Frontal cortex (tissue), 4 donors: ENCODE results near the gene LRRTM4. TPM values are rescaled to one million over a fixed set of nuclear protein-coding genes. Genes with fewer than 3 reads are reported as not detected.
"Not testable (repeated sequence)": the region's sequence is repeated elsewhere in the genome, so short reads cannot be mapped to it uniquely, and the experiment has no call there.

Experiments used
- DNase-seq, 2 donors: peaks; one replicate each; pipeline ENCODE4 v3.0.0; 2012; ENCODE audit warnings: low spot score in 2 of 2
- FAIRE-seq: peaks from 2 replicates; lab custom pipeline; 2012; peaks lifted over from hg19 to GRCh38; lab: Jason Lieb, UNC
- total RNA-seq: library from RNA; depleted of rRNA; stranded (reverse); fragments of >200 nt; gene quantifications from one replicate; pipeline ENCODE4 v1.2.3, GENCODE V29; 2014
- donor health status: control.
- donor health status: control.
- donor health status: control.

Gene LRRTM4
- total RNA-seq, 1 donor from 2014 or later: 46.1 TPM

DNA sequence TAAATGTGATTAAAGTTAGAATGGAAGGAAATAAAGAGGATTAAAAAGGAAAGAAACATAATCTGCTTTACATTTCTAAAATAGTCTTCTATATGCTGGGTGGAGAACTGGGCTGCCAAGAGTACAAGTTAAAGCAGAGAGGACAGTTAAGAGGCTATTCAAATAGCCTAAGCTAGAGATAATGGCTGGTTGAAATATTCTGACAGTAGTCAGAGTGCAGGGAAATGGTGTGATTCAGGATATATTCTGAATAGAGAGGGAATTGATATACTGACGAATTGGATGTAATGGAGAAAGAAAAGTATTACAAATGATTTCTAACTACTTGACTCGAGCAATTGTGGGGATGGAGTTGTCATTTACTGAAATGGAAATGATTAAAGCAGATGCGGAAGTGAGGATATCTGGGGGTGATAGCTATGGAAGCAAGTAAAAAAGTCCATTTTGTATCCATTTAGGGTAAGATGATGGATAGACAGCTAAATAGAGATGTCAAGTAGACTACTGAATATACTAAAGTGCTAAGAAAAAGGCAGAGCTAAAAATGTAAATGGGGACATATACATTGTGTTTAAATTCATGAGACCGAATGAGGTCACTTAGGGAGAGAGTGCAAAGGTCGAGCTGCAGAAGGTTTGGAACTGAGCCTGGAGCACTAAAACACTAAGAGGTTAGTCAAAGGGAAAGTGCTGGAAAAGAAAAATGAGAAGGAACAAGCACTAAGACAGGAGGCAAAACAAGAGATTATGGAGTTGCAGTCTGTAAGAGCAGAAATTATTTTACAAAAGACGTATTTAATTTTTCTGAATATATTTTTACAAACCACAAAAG, 696.8 kb downstream of the LRRTM4 start:
- FAIRE-seq: no peak

DNA sequence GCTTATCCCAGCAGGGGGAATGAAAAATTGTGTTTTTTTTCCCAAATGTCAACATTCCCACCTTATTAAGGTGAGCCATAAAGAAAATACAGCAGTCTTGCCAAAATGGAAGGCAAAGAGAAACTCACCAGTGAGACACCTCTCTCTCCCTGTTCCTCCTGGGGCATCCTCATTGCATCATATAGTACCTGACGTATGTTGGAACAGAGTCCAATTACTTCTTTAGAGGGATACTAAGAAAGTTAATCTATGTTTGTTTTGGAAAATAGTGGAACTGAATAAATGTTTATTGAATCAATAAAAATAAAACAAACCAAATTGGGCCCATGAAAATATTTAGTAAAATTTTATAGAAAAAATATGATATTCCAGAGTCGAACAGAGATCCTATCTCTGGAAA, 700.4 kb downstream of the LRRTM4 start:
- FAIRE-seq (no peak), DNase-seq (no peak)

More for the DNA sequence above, 696.8 kb downstream of the LRRTM4 start:
- no peak for DNase-seq

DNA sequence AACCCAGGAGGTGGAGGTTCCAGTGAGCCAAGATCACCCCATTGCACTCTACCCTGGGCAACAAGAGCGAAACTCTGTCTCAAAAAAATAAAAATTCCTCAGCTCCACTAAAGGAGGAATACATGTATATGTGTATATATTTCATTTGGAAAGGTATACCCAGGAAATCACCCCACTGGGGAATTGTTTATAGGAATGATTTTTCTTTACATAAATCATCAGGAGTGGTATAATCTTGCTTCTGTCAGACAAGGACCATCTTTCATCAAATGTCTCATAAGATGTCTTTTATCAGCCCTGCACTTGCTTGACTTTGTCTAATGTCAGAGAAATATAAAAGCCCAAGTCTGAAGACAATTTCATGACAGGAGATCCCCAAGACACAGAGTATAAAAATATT, 709.1 kb downstream of the LRRTM4 start:
- no peak for DNase-seq
- no peak for FAIRE-seq

DNA sequence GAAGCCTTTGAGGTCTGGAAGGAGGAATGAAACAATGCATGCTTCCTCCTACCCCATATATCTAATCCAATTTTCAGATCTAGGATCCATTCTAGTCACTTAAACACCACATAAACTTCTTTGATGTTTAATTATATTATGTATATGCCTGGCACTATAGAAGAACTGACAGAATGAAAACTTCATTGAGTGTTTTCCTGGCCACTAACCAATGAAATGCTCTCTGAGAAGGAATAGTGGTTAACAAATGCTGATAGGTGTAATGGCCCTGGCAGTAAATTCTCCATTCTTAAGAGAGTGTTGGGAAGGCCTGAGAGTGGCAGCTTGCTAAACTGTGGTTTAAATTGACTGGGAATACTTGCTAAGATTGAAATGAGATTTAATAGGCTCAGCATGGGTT, 710.0 kb downstream of the LRRTM4 start:
- DNase-seq (no peak), FAIRE-seq (no peak)

DNA sequence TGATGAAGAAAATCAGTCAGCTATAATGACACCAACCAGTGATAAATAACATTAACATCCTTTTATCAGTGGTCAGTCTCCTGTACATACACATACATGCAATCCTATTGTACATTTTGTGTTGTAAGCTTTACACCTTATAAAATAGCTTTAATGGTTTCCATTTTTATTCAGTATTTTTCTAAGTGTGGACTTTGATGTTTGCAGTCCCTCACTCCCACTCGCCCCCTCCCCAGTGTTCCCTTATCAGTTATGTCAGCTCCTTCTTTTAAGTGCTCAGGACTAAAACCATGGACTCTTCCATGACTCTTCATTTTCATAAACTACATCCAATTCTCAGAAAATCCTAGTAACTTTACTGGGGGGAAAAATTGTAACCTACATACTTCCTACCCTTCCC, 713.0 kb downstream of the LRRTM4 start:
- DNase-seq (no peak), FAIRE-seq (no peak)

DNA sequence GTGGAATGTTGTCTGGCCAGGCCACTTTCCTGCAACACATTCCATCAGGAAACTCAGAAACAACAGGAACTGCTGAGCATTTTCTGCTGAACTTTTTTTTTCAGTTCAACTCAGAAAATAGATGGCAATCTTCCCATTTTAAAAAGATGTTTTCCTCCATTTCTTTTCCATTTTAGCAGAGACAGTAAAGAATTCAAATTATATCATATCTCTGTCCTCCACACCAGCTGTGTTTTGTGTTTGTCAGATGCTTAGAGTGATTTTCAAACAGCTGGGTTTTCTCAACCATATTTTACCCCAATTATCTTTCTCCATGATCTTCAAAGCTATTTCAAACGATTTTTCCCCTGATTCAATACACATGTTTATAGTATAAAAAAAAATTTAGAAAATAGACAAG, 713.4 kb downstream of the LRRTM4 start:
- DNase-seq (no peak), FAIRE-seq (no peak)

DNA sequence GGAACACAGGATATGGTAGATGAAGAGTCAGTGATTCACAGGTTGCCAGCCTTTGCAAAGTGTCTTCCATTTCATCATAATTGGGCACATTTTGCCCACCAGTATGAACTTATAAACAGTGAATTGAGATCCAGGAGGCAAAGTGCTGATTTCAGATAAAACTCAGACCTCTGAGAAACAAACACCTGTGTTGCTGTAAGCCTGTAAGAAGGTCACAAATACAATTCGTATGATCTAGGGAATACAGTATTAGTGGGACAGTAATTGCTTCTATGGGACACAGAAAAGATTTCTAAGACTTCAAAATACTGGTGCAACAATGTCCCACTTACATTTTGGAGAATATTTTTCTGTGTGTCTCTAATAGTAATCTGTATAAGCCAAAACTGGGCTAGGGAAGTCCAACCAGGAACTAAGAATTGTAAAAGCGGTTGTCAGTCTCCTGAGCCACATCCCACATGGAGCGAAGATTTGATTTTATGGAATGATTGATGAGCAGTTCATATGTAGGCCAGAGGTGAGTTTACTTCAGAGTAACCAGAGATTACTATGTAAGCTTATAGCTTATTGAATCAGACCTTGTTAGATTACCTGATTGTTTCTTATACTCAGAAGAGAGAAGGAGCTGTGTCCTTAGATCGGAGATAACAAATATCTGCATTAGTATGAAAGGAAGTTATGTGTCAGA, 728.4 kb downstream of the LRRTM4 start:
- DNase-seq (no peak), FAIRE-seq (no peak)

DNA sequence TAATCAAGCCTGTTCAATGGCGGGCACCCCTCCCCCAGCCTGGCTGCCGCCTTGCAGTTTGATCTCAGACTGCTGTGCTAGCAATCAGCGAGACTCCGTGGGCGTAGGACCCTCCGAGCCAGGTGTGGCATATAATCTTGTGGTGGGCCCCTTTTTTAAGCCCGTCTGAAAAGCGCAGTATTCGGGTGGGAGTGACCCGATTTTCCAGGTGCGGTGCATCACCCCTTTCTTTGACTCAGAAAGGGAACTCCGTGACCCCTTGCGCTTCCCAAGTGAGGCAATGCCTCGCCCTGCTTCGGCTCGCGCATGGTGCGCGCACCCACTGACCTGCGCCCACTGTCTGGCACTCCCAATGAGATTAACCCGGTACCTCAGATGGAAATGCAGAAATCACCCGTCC, 740.9 kb downstream of the LRRTM4 start:
- DNase-seq, FAIRE-seq: not testable (repeated sequence)

DNA sequence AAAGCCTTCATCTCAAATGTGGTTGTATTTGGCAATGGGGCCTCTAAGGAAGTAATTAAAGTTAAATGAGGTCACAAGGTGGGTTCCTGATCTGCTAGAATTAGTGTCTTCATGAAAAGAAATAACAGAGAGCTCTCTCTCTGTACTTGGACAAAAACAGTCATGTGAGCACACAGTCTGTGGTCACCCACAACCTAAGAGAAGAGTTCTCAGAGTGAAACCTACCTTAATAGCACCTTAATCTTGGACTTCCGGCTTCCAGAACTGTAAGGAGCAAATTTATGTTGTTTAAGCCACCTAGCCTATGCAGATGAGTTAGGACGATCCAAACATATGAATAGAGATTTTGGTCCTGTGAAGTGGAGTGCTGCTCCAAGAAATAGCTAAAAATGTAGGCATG, 758.9 kb downstream of the LRRTM4 start:
- no peak for DNase-seq
- no peak for FAIRE-seq

DNA sequence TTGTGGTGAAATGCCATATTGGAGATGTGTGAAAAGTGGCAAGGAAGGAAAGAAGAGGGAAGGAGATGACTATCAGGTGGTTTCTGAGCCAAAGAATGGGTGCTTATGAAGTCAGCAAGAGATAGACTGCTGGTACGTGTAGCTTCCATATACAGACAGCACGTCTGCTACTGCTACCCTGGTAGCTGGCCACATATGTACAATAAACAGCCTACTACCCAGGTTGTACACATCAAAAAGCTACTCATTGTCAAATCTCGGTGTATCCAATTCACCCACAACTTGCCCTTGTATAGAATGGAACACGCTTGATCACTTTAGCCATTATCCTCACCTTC, 761.8 kb downstream of the LRRTM4 start:
- FAIRE-seq: no peak
- DNase-seq: no peak

DNA sequence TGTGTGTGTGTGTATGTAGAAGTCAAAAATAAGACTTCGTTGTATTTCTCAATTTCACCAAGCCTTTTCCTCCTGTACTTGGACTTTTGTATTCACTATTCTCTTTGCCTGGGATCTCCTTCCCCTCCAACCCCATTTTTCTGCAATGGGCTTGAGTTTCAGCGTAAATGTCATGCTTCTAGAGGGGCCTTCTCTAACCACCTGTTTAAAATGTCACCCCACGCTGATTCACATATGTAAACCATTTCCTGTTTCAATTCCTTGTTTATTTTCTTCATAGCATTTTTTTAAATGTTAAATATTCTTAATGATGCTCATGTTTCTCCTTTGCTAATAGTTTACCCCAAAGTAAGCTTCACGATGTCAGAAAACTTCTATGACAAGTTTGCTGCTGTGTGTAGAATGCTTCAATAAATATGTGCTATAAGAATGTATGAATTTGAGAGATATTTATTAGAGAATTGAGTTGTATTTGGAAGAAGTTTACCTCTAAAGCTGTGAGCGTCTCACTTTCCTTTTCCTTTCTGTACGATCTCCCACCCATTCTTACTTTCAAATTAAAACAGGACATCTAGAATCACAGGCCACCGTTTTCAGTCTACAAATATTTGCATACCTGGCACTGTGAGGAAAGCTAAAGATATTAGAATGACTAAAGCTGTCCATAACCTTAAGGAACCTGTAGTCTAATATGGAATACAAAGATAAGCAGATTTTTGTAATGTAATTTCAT, 762.4 kb downstream of the LRRTM4 start:
- no peak for DNase-seq
- no peak for FAIRE-seq

DNA sequence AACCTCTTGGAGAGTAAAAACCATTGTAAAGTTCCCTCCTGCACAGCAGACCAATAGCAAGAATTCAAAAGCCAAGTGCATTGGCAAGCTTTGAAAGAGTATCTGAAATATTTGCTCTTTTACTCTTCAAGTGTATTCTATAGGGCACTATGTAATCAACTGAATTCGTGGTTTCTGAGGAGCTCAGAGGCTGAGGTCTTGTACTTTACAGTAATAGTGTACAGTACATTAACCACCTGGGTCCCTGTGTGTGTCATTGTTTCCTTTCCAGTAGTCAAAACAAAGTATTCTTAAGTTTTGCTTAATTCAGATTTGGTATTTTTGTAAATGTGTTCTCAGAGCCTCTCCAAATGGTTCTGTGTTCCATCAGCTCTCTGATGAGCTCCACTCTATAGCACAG, 769.7 kb downstream of the LRRTM4 start:
- DNase-seq: no peak
- no peak for FAIRE-seq

DNA sequence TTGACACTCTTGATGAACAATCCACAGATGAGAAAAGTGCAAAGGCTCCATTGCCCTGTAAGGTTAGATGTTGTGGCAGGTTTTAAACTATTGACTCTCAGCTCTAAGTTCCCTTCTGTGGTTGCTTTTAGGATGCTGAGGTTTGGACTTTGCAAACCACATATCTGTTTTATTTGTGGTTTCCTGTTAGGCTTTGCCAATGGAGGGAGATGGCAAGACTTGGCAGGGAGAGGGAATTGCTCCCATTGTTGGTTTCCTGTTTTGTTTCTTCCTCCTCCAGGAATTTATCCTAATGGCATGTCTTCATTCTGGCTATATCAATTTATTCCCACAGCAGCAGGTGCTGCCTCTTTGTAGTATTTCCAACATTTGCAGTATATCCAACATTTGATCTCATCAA, 772.3 kb downstream of the LRRTM4 start:
- FAIRE-seq (no peak), DNase-seq (no peak)

DNA sequence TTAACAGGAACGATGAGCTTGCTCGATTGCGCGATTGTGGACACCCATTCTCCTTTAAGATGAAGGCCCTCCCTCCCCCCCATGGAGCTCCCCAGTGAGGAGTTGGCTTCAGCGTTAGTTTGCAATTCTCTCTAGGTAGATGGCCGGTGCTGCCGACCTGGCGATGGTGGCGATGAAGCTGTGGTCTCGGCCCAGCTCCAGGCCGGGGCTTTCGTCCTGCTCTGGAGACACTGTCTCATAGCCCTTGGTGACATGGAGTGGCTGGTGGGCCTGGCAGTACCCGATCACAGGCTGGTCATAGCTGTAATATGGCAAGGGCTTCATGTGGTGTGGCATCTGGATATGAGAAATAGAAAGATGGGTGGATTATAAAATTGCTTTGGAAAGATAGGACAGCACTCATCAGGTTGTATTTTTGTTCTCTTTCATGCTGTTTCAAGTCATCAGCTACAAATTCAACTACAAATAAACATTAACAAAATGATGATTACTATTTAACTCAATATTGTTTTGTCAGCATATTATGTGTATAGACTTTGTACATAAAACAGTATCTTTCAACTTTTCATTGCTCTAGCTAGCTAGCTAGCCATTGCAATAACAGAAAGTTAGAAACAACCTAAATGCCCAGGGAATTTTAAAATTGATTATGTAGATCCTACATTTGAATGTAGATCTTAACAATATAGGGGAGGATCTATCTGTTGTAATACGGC, 773.4 kb downstream of the LRRTM4 start:
- DNase-seq: no peak
- FAIRE-seq: no peak

DNA sequence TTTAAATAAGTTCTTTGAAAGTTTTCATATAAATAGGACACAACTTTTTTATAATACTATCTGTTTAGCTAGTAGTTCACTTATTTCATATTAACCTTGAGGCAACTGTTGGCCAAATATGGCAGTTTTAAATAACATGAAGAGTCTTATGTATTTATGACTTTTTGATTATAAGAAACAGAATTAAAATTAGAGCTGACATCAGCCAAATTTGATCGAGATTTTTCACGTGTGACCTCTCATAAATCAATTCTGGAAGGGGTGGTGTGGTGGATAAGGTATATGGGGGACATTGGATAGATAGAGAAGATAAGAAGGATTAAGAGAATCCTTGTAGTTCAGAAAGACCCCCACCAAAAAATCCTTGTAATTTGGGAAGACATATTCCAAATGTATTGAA, 776.6 kb downstream of the LRRTM4 start:
- no peak for FAIRE-seq
- no peak for DNase-seq

DNA sequence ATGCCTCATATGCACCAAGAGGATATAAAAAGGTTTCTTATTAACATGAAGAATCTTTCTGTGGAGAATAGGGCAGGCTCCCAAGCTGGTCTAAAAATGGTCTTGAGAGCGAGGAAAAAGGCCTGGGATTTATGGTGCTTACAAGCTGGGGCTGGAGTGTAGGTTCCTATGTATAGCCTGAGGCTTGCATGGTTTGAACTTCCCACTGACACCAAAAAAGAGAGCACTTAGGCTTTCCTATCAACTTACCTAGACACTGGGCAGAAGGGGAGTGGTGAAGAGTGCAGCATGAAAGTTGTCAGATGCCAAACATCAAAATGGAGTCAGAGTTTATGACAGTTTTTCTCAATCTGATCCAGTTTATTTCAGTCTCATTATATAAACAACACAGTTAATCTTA, 784.6 kb downstream of the LRRTM4 start:
- DNase-seq (no peak), FAIRE-seq (no peak)

DNA sequence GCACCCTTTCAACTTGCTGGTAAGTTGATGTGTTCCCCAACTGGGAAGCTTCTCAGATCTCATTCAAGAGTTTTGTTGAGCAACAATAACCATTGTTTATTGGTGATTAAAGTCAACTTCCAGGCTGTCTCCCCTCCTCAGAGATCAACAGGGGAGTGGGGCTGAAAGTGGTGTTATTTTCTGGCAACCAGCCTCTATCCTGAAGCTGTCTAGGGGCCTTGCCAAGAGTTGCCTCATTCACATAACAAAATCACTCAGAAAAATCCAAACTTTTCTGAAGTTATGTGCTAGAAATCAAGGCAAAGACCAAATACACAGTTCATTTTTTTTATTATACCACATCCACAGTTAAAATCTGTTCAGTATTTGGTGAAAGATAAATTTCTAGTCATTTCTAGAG, 788.4 kb downstream of the LRRTM4 start:
- FAIRE-seq (no peak), DNase-seq (no peak)

DNA sequence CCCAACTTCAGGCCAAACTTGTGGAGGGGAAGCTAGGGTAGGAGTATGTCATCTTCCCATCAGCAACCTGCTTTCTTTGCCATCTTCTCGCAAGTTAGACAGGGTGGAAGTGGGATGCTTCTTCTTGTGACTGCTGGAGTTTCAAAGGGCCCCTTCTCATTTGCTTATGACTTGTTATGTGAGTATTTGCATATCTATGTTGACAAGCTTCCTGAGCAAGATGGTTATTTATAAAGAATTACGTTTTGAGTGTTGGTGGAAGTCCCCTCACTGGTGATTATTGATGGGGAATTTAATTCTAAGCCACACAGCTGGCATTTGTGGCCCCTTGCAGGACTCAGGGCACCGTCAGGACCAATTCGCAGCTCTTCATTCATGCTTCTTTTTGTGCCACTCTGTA, 791.0 kb downstream of the LRRTM4 start:
- FAIRE-seq (no peak), DNase-seq (no peak)

DNA sequence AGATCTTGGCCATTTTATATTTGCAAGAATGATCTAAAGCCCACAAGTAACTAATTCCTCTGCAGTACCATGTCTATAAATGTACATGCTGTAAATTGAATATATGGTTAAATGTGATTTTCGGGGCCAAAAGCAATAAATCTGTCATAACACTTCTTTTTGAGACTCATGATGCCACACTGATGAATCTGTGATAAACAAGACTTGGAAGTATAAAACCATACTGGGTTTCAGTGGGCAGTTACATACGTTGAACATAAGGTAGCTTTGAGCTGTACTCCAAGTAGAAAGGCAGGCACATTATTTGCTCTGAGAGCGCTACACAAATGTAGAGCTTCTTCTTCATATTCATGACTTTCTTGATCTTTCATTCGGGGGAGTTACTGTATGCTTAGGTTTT, 792.2 kb downstream of the LRRTM4 start:
- no peak for FAIRE-seq

DNA sequence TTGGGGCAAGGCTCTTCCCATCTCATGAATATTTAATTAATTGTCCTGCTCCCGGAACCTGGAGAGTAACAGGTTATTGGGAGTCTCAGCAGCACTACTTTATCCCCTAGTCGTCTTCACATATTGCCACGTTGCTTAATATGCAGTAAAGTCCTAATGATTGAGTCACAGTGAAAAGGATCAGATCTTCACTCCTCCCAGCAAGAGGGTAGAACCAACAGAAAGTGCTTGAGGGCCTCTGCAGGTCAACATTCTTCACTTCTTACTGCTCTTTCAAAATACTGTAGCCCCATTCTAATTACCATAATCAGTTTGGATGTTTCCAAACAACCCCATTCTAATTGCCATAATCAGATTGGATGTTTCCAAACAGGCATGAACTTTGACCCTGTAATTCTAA, 801.0 kb downstream of the LRRTM4 start:
- DNase-seq (no peak), FAIRE-seq (no peak)

More for the DNA sequence above, 792.2 kb downstream of the LRRTM4 start:
- DNase-seq: no peak
